Measurements from ENCODE around the gene PPFIBP1. TPM values are rescaled to one million over a fixed set of nuclear protein-coding genes. Genes with fewer than 3 reads are reported as not detected.

Gene PPFIBP1
- 133 and 179 TPM in 2 replicates for total RNA-seq

DNA sequence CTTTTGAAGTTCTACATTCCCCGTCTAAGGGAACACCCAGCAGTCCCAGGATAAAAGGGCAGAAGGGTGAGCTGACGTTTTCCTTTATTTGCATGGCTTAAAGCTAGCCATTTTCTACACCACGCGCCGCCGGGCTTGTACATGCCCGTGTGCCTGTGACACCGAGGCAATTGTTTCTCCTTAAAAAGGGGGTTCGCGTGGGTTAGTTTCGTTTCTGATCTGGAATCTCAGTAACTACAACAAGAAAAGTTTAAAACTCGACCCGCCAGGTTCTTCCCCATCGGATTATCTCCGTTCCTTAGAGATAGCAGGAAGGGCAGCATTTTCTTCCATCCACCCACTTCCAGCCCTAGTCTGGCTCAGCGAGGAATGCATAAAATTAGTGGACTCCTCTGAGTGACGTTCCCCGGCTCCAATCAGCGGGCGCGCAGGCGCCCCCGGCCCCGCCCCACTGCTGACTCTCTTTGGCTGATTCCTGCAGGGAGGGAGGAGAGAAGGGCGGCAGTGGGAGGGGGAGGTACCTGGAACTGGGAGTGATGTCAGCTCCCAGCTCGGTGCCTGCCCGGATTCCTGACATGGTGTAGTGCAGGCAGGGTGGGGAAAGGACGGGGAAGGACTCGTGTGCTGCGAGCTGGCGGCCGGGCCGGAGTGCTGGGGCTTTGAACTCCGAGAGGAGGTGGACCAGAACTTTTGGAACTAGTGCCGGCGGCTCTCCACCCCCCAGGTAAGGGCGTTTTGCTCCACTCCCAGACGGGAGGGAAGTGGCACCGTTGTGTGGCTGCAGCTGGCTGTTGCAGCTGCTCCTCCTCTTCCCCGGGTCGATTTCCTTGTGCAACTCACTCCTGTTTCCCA lies at the start of gene PPFIBP1:
Gene PPFIBP1 (plus strand): TSS at position 565 of the 852 bp plus-strand sequence. CDS start 109,191 bp downstream, outside the sequence.
- DNase-seq (ENCODE audit: low read depth, low spot score), result peak; percentile 95

DNA sequence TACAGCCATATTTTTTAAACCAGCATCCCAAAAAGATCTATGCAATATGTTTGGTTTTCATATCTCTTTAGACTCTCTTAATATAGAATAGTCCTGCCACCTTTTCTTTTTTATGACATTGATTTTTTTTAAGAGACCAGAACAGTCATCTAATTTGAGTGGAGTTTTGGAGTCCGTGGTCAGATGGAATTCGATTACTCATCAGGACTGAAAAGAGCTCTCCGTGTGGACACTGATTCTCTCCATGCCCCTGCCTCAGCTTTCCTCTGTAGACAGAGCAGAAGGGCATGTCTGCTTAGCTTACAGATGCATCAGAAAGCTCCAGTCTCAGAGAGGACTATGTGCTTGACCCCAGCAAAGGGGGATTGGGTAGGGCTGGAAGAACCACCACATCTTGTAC lies 49.7 kb upstream of the PPFIBP1 start:
- no peak for DNase-seq (ENCODE audit: low read depth, low spot score)

DNA sequence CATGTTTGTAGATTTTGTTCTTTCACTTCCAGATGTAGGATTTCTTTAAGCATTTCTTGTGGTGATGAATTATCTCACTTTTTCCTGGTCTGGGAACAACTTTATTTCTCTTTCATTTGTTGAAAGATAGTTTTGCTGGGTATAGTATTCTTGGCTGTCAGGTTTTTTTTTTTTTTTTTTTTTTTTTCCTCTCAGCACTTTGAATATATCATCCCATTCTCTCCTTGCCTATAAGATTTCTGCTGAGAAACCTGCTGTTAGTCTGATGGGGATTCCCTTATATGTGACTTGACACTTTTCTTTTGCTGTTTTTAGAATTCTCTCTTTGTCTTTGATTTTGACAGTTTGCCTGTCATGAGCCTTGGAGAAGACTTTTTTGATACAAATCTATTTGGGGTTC lies 47.0 kb upstream of the PPFIBP1 start:
- DNase-seq (ENCODE audit: low read depth, low spot score), result no peak

DNA sequence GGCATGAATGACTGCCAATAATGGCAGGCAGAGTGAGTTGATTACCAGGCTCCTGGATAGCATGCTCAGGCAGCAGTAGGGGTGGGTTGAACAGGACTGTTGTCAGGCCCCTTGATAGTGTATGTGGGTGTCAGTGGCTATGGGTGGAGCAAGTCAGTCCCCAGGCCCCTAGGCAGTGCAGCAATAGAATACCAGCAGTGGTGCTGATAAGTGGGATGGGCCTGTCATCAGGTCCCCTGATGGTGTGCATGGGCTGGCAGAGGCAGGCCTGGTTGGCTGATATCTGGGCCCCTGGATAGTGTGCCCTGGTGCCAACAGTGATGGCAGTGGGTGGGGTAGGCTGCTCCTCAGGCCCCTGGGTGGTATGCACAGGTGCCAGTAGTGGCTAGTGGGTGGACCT lies 45.1 kb upstream of the PPFIBP1 start:
- no peak for DNase-seq (ENCODE audit: low read depth, low spot score)

- no peak for DNase-seq (ENCODE audit: low read depth, low spot score)
Measured at GRCh38 chr12:27480016-27480415, 44.0 kb upstream of the PPFIBP1 start.

DNA sequence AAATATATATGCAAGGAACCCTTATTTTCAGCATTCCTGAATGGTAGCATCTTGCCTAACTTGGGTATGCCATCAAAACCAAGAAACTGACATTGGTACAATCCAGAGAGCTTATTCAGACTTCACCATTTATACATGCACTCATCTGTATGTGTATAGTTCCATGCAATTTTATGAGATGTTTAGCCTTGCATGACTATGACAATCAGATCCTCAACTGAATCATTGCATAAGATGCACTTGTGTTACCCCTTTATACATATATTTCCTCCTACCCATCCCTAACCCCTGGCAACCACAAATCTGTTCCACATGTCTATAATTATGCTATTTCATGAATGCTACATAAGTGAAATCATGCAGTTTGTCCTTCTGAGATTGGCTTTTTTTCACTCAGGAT lies 37.0 kb upstream of the PPFIBP1 start:
- no peak for DNase-seq (ENCODE audit: low read depth, low spot score)

GRCh38 chr12:27488479-27488878 lies 35.5 kb upstream of the PPFIBP1 start:
- no peak for DNase-seq (ENCODE audit: low read depth, low spot score)

DNA sequence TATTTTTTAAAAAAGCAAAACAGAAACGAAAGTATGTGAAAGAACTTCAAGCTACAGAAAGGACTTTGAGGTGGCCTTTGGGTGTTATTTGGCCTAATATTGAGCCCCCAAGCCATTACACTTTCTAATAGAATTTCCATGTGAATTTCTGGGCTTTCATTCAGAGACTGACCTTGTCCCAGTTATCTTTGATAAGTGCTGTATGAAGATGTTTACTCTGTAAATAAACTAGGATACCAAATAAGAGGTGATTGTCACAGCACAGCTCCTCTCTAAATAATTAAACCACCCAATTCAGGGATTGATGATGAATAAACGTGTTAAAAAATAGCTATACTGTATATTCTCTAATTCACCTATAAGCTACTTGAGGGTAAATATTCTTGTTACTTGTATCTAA lies 32.8 kb upstream of the PPFIBP1 start:
- DNase-seq (ENCODE audit: low read depth, low spot score), result no peak

GRCh38 chr12:27493260-27493940 lies 30.6 kb upstream of the PPFIBP1 start:
- no peak for DNase-seq (ENCODE audit: low read depth, low spot score)

DNA sequence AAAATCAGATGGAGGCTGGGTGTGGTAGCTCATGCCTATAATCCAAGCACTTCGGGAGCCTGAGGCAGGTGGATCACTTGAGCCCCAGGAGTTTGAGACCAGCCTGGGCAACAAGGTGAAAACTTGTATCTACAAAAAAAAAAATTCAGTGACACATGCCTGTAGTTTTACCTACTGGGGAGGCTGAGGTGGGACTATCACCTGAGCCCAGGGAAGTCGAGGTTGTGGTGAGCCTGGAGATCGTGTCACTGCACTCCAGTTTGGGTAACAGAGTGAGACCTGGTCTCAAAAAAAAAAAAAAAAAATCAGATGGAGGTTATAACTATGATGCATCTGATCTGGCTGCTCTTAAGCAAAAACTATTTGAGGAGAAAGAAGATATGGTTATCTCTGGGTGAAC lies 26.6 kb upstream of the PPFIBP1 start:
- DNase-seq (ENCODE audit: low read depth, low spot score), result no peak

- DNase-seq (ENCODE audit: low read depth, low spot score), result no peak
Measured at GRCh38 chr12:27498149-27498548, 25.9 kb upstream of the PPFIBP1 start.

DNA sequence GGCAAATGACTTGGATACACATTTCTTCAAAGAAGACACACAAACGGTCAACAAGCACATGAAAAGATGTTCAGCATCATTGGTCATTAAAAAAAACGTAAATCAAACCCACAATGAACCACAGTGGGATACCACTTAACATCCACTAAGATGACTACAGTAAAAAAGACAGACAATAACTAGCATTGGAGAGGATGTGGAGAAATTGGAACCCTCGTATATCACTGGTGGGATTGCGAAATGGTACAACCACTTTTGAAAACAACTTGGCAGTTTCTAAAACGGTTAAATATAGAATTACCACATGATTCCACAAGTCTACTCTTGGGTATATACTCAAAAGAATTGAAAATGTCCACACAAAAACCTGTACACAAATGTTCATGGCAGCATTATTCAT lies 25.2 kb upstream of the PPFIBP1 start:
- no peak for DNase-seq (ENCODE audit: low read depth, low spot score)

- DNase-seq (ENCODE audit: low read depth, low spot score), result no peak
Measured at GRCh38 chr12:27499377-27499776, 24.6 kb upstream of the PPFIBP1 start.

- peak; percentile 33 for DNase-seq (ENCODE audit: low read depth, low spot score)
Measured at GRCh38 chr12:27500546-27500945, 23.5 kb upstream of the PPFIBP1 start.

DNA sequence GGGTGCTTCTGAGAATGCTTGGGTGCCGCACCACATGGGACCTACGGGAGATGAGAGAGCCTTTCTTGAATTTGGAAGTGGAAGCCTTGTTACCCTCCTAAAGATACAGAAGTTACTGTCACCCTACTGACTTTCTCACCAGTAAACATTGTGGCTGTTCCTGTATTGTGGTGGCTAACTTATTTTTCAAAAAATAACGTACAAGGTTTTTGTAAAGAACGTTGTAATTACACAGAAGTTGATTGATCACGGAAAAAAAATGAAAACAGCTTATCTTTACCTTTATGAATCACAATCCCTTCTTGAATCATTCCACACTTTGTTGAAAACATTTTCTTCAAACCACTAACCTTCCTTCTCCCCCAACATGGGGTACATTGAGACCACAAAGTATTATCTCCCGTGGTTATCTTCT lies 22.0 kb upstream of the PPFIBP1 start:
- DNase-seq (ENCODE audit: low read depth, low spot score), result no peak

DNA sequence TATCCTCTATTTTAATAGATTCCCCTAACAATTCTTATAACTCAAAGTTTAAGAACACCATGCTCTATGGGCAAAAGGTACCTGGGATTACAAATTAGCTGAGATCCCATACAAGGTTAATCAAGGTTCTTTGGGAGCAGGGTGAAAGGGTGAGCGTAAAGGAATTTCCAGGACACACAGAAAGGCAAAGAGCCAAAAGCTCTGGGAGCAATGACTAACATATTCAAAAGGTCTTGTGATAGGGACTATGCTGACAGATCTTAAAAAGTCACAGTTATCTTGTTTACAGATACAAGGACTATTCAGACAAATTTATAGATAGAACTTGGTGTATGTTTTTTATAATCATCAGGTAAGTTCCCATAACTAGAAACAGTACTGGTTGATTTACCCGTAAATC lies 19.5 kb upstream of the PPFIBP1 start:
- DNase-seq (ENCODE audit: low read depth, low spot score), result no peak

DNA sequence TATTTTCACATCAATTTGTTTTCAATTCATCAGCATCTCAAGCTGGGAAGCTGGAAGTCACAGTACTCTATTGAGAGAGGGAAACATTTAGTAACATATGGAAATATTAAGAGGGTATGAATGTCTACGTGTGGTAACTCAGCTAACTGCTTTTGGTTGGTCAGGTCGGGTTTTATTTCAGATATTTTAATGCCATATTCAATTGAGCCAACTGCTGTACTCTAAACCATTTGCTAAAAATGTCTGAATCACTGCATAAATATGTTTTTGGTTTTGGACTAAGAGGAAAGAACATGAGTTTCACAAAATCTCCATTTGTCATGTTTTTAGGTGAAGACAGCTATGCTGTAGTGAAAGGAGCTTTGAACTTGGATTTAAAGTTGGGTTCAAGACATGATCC lies 18.9 kb upstream of the PPFIBP1 start:
- DNase-seq (ENCODE audit: low read depth, low spot score), result no peak

DNA sequence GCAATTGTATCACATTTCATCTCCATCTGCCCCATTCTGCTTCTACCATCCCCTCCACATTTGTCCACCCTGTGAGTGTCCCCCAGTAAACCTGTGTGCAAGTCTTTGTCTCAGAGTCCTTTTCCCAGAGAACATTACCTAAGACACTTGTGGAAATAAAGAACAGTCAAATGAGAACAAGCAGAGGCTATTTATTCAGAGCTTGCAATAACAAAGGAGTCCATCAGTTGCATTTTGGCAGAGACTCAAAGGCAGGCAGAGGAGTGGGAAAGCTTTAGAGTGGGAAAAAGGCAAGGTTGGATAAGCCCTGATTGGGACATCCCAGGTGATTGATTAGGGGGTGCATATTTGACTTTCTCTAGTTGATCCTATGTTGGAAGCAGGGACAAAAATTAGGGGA lies 18.2 kb upstream of the PPFIBP1 start:
- DNase-seq (ENCODE audit: low read depth, low spot score), result no peak

- no peak for DNase-seq (ENCODE audit: low read depth, low spot score)
Measured at GRCh38 chr12:27506645-27507189, 17.3 kb upstream of the PPFIBP1 start.

DNA sequence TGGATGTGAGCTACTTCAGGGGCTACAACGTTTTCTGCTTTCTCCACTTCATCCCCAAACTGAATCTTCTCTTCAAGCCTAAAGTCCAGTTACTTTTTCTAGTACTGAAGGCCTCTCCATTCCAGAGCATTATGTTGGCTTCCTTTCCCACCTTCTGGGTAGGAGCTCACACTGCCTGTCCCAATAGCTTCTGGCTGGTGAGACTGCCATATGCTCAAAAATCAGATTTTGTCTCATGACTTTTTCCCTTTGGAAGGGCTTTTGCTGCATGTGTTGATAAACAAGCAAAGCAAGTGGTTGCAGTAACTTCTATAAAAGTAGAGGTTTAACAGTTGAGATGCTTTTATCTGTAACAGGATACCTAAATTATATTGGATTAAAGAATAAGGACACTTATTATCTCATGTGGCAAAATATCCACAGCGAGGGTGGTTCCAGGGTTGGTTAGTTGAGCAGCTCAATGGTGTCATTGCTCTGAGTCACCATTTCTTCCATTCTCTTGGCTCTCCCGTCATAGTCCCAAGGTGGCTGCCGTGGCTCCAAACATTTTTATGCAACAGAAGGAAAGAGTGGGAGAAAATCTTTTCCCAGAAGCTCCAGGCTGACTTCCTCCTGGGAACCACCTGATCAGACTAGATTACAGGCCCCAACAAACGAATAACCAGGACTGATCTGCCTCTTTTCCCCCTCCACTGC lies 15.1 kb upstream of the PPFIBP1 start:
- DNase-seq (ENCODE audit: low read depth, low spot score), result no peak

DNA sequence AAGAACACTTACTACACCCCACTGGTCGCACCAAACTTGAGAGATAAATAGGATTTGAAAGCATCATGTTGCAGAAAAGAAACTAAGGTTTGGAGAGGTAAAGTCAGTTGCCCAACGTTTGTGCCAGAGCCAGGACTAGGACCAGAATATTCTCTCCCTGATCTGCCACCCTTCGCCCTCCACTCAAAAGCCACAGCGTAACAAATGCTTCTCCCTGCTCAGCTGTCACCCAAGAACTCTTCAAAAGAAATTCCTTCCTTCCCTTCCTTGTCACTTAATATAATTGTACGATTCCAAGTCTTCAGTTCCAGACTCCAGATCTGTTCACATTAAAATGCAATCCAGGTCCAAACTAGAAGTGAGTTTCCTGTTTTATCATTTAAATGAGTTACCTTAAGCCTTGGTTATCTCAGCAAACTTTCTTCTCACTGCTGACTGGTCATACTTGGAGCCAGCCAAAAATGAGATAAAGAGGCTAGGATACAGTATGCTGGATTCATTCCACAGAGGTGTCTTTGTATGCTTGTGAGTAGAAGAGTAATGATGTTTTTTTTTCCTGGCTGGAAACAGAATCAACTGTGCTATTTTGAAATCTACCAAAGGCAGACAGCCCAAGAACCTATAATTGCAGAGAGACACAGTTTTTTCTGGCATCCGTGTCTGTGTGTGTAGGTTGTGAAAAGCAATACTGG lies 12.8 kb upstream of the PPFIBP1 start:
- DNase-seq (ENCODE audit: low read depth, low spot score), result no peak

- DNase-seq (ENCODE audit: low read depth, low spot score), result no peak
Measured at GRCh38 chr12:27511723-27512045, 12.3 kb upstream of the PPFIBP1 start.

Measured in pulmonary artery endothelial cell (primary cell).